NCI-H774 (cell line): ENCODE results near the gene HIPK2.

Experiments used
- DNase-seq: peaks from one replicate; lab custom pipeline; 2025; lab: John Stamatoyannopoulos, UW

The HIPK2 gene

GRCh38 chr7:139534966-139535651 is 242.7 kb downstream of the HIPK2 start:
- no peak for DNase-seq

- no peak for DNase-seq
These were observed 243.7 kb downstream of the HIPK2 start for GRCh38 chr7:139534096-139534495.

GRCh38 chr7:139532636-139533155 is 245.1 kb downstream of the HIPK2 start:
- DNase-seq: no peak

- DNase-seq: no peak
These were observed 246.7 kb downstream of the HIPK2 start for GRCh38 chr7:139531094-139531493.

GRCh38 chr7:139526578-139527544 is 250.9 kb downstream of the HIPK2 start:
- no peak for DNase-seq

- no peak for DNase-seq
These were observed 252.0 kb downstream of the HIPK2 start for GRCh38 chr7:139525750-139526149.

- no peak for DNase-seq
These were observed 252.6 kb downstream of the HIPK2 start for GRCh38 chr7:139525239-139525638.

GRCh38 chr7:139523968-139524815 is 253.6 kb downstream of the HIPK2 start:
- no peak for DNase-seq

- no peak for DNase-seq
These were observed 254.4 kb downstream of the HIPK2 start, which contains the start of gene CLEC2L for GRCh38 chr7:139523199-139523941. TSS of gene CLEC2L (plus strand) at chr7:139523685. CDS start at chr7:139523928, 243 bp downstream.

GRCh38 chr7:139522830-139523198 is 255.0 kb downstream of the HIPK2 start:
- DNase-seq: no peak

- DNase-seq: no peak
These were observed 256.4 kb downstream of the HIPK2 start for GRCh38 chr7:139521439-139521838.

GRCh38 chr7:139515266-139515665 is 262.5 kb downstream of the HIPK2 start:
- DNase-seq: no peak
